GM12874 (cell line): Measurements from ENCODE around the gene PARD3.

Experiments used
- TF ChIP-seq, protein P1 (sequence below): IDR thresholded peaks from 2 replicates; pipeline ENCODE4 v1.5.1; 2011; ENCODE audit warnings: low read depth, mild to moderate bottlenecking, control low read depth, low read length, moderate library complexity; ENCODE audit not compliant: insufficient read depth

PARD3 gene

DNA sequence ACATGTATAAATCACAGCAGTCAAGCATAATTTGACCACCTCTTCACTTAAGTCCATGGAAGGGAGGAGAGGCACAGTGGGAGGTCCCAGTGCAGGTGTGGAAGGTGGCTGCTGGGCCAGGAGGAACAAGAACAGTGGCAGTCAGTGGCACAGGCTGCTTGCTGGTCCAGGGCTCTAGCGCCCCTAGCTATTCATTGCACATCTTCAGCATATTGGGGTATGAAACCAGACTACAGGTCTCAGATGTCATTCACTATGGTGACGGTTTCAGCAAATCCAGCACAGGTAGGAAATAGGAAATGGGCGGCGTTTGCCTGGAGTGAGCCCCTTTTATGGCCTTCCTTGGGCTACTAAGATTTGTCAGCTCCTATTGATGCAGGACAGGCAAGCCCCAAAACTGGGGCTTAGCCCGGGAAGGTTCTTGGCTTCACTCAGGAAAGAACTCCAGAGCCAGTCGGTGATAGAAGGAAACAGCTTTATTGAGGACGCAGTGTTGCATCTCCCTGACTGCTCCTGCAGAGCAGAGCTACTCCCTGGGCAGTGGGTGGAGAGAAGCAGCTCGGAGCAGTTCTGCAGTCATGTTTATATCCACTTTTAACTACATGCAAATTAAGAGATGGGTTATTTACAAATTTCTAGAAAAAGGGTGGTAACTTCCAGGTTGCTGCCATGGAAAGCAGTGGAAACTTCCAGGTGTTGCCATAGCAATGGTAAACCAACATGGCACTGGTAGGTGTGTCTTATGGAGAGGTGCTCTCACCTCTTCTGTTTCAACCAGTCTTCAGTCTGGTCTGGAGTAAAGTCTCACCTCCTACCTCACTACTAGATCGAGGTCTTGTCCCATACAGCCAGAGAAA lies 608.8 kb downstream of the PARD3 start:
- TF ChIP-seq, protein P1, sequence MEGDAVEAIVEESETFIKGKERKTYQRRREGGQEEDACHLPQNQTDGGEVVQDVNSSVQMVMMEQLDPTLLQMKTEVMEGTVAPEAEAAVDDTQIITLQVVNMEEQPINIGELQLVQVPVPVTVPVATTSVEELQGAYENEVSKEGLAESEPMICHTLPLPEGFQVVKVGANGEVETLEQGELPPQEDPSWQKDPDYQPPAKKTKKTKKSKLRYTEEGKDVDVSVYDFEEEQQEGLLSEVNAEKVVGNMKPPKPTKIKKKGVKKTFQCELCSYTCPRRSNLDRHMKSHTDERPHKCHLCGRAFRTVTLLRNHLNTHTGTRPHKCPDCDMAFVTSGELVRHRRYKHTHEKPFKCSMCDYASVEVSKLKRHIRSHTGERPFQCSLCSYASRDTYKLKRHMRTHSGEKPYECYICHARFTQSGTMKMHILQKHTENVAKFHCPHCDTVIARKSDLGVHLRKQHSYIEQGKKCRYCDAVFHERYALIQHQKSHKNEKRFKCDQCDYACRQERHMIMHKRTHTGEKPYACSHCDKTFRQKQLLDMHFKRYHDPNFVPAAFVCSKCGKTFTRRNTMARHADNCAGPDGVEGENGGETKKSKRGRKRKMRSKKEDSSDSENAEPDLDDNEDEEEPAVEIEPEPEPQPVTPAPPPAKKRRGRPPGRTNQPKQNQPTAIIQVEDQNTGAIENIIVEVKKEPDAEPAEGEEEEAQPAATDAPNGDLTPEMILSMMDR = peak; percentile 23; the same call in 1 of the 2 replicates

GRCh38 chr10:34205452-34205851 lies 609.6 kb downstream of the PARD3 start:
- TF ChIP-seq, protein P1 = no peak

DNA sequence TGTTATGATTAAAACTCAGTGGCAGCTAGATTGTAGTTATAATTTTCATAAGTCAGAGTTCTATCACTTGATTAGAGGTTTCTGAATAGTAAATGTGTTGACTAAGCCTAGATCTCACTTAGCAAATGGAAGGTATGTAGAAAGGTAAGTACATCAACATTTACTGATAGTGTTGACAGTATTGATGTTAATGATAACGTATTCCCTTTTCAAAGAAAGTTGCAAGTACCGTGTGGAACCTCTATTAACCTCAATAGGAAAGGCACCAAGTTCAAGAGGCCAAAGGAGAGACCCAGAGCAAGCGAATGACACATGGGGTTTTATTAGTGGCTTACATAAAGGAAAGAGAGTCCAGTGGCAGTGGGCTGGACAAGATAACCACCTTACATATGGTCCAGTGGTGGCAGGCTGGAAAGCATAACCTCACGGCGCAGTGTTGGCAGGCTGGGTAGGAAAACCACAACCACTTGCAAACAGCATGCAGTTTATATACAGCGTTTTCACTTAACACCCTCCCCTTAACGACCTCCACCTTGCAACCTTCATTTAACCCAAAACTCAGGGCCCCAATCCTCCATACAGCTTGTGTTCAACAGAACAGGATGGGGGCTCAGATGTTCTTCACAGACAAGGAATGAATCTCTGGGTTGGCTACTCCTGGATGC lies 611.0 kb downstream of the PARD3 start:
- TF ChIP-seq, protein P1 = no peak

DNA sequence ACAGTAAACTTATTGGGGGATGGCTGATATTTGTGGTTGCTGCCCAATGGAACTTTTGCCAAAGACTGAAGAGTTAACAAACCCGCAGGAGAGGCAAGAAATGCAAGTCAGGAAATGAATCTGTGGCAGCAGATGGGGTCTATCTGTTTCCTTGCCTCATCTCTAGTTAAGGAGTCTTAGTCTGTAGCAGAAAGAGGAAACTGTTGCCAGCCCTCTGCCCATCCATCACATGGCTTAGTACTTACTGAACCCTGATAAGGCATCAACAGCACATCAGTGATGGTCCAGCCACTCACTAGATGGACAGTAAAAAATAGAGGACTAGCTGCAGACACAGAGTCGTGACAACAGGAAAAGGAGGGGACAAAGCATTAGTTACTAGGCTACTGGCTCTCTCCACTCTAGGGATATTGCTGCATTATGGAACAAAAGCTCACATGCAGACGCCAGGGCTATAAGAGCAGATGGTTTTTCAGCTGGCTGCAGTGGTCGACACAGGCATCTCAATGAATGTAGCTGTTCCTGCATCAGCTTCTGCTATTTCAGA lies 614.7 kb downstream of the PARD3 start:
- TF ChIP-seq, protein P1 = no peak

DNA sequence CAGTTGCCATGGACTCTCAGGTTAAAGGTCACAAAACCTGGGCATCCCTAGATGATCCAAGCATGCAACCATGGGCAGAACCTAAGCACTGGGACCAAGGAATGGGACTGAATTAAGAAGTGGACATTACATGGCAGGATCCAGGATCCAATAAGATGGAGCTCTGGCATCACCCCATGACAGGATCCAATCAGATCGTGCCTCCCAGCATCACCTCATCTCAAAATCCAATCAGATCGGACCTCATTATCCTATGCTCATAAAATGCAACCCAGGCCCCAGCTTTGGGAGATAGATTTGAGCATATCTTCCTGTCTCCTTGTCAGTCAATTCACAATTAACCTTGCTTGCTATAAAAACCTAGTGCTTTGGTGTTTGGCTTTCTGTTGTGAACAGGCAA lies 616.1 kb downstream of the PARD3 start:
- TF ChIP-seq, protein P1 = no peak

GRCh38 chr10:34196058-34196433 lies 619.0 kb downstream of the PARD3 start:
- TF ChIP-seq, protein P1 = no peak

- TF ChIP-seq, protein P1 = no peak
Measured at GRCh38 chr10:34195364-34196057, 619.6 kb downstream of the PARD3 start.
